ENCODE data around the gene ZBTB38.

ZBTB38 gene

GRCh38 chr3:141395005-141395589, 26.8 kb downstream of the ZBTB38 start:
- H3K4me3 ChIP-seq (replicated peaks; ENCODE audit: insufficient read depth, low read length): no peak overlapping the region
- H3K27ac ChIP-seq (replicated peaks): no peak overlapping the region
- no peaks in the 10 kb centered on the region for H3K27me3 ChIP-seq (ENCODE audit: insufficient read depth, poor library complexity, severe bottlenecking)
- DNase-seq (ENCODE audit: low read depth in 1 of 2, low spot score in 1 of 2): no peak
- no peak for TF ChIP-seq CTCF (IDR thresholded peaks at IDR 0.05; ENCODE audit: insufficient read depth, low read length)
- TF ChIP-seq REST (IDR thresholded peaks at IDR 0.05; ENCODE audit: insufficient replicate concordance, low read depth): no peak
- no peak for TF ChIP-seq POLR2AphosphoS5 (IDR thresholded peaks at IDR 0.05; ENCODE audit: low read depth)
- TF ChIP-seq GABPA (IDR thresholded peaks at IDR 0.05; ENCODE audit: low read depth): no peak
- TF ChIP-seq SPI1 (IDR thresholded peaks at IDR 0.05; ENCODE audit: borderline replicate concordance, low read depth): no peak

- no peak for DNase-seq (ENCODE audit: low read depth in 1 of 2, low spot score in 1 of 2)
- Histone ChIP-seq H3K27ac (replicated peaks) (no peak overlapping the region), H3K27me3 (ENCODE audit: insufficient read depth, poor library complexity, severe bottlenecking) (peaks cover 18% of the 10 kb centered on the region), H3K4me3 (replicated peaks; ENCODE audit: insufficient read depth, low read length) (no peak overlapping the region)
- TF ChIP-seq CTCF (IDR thresholded peaks at IDR 0.05; ENCODE audit: insufficient read depth, low read length) (no peak), GABPA (IDR thresholded peaks at IDR 0.05; ENCODE audit: low read depth) (no peak), POLR2AphosphoS5 (IDR thresholded peaks at IDR 0.05; ENCODE audit: low read depth) (no peak), REST (IDR thresholded peaks at IDR 0.05; ENCODE audit: insufficient replicate concordance, low read depth) (no peak), SPI1 (IDR thresholded peaks at IDR 0.05; ENCODE audit: borderline replicate concordance, low read depth) (no peak)
These were observed 29.7 kb downstream of the ZBTB38 start for GRCh38 chr3:141397996-141398395.

GRCh38 chr3:141399200-141399599, 30.9 kb downstream of the ZBTB38 start:
- DNase-seq (ENCODE audit: low read depth in 1 of 2, low spot score in 1 of 2): no peak
- Histone ChIP-seq H3K27ac (replicated peaks) (no peak overlapping the region), H3K4me3 (replicated peaks; ENCODE audit: insufficient read depth, low read length) (no peak overlapping the region), H3K27me3 (ENCODE audit: insufficient read depth, poor library complexity, severe bottlenecking) (peaks cover 28% of the 10 kb centered on the region)
- TF ChIP-seq CTCF (IDR thresholded peaks at IDR 0.05; ENCODE audit: insufficient read depth, low read length) (no peak), SPI1 (IDR thresholded peaks at IDR 0.05; ENCODE audit: borderline replicate concordance, low read depth) (no peak), REST (IDR thresholded peaks at IDR 0.05; ENCODE audit: insufficient replicate concordance, low read depth) (no peak), POLR2AphosphoS5 (IDR thresholded peaks at IDR 0.05; ENCODE audit: low read depth) (no peak), GABPA (IDR thresholded peaks at IDR 0.05; ENCODE audit: low read depth) (no peak)
